KOPT-K1 (cell line): ENCODE measurements around the gene HDLBP.
A peak's percentile ranks its signal among the peaks of the same experiment; 100 is the strongest.

Experiments
- H3K27ac ChIP-seq: fragments of 200-600 bp; sonication (generic); 2 replicates; pipeline ENCODE4 v1.5.1; 2016; ENCODE audit warnings: antibody characterized with exemption, mild to moderate bottlenecking, low read depth, low read length; ENCODE audit not compliant: poor library complexity, severe bottlenecking
- H3K36me3 ChIP-seq: fragments of 200-600 bp; sonication (generic); 2 replicates; pipeline ENCODE4 v1.5.1; 2017; ENCODE audit warnings: antibody characterized with exemption, mild to moderate bottlenecking, low read length, moderate library complexity; ENCODE audit not compliant: insufficient read depth
- H3K9me3 ChIP-seq: fragments of 200-600 bp; sonication (generic); 2 replicates; pipeline ENCODE4 v1.5.1; 2017; ENCODE audit warnings: antibody characterized with exemption, low read length, mild to moderate bottlenecking; ENCODE audit not compliant: insufficient read depth, poor library complexity, severe bottlenecking

HDLBP gene

GRCh38 chr2:241315879-241316631, 583 bp upstream of the HDLBP start, which contains the start of gene SEPTIN2:
TSS of gene SEPTIN2 (plus strand) at chr2:241315925. CDS start at chr2:241324233, 8,308 bp downstream.
- Histone ChIP-seq H3K27ac (peak within 1 kb of the TSS; percentile 100), H3K36me3 (peaks cover 36% of the 10 kb centered on the region), H3K9me3 (no peaks in the 10 kb centered on the region)

DNA sequence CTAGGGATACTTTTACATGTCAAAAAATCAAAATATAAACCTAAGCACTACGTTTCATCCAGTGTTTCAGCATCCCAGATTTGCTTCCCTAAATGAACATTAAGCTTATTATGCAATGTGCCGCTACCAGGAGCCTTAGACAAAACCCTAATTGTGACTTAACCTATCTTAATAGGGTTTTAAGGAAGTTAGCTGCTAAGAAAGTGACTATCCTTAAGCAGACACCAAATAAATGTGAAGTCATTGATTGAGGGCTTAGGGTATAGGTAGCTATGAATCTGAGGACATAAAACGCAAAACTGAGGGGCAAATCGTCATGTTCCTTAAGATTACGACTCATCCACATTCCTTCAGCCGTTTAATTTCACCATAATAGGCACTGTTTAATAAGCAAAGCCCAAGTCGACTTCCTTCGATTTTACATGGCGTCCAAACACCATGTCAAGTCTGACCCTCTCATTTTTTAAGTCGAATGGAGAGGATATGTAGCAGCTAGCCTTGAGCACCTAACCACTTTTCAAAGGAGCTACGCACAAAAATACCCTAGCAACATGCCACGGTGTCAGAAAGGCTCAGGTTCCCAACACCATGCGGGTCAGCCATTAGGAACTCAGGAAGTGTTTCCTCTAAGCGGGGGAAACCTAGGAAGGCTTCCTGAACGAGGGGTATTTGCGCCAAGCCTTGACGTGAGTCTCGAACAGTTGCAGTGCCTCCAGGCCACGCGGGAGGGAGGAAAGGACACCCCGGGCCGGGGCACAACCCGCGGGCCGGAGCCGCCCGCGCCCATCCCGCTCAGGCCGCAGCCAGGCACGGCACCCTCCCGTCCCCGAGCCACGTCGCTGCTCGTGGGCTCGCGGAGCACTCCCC, 1.0 kb downstream of the HDLBP start:
- Histone ChIP-seq H3K9me3 (no peaks in the 10 kb centered on the region), H3K27ac (peak overlapping the region; percentile 100), H3K36me3 (peaks cover 21% of the 10 kb centered on the region)

DNA sequence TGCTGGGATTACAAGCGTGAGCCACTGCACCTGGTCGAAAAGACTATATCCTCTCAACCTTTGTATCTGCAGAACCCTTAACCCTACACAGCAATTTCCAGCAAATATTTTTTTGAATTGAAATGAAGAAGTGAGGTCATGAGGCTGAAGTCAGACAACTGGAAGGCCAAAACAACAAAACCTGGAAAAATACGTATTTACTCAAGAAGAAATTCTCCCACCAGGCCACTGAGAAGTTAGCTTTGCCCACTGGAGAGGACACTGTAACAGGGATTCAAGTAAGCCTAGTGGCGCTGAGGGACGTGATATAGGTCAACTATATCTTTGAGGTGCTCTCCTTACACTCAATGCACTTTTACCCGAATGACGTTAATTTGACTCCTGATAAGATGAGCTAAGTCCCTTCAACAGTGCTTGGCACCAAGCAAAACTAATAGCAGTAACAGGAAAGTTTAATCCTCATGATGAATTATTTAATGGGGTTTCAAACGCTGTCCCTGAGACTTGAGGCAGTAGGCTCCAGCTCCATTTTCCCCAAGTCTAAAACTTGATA, 1.9 kb downstream of the HDLBP start:
- Histone ChIP-seq H3K36me3 (peaks cover 18% of the 10 kb centered on the region), H3K9me3 (no peaks in the 10 kb centered on the region), H3K27ac (peak overlapping the region; percentile 100)

GRCh38 chr2:241312082-241312481, 3.4 kb downstream of the HDLBP start:
- no peak overlapping the region for H3K27ac ChIP-seq
- no peaks in the 10 kb centered on the region for H3K9me3 ChIP-seq
- peaks cover 15% of the 10 kb centered on the region; the same call in 1 of the 2 replicates for H3K36me3 ChIP-seq

GRCh38 chr2:241310917-241311566, 4.4 kb downstream of the HDLBP start:
- H3K36me3 ChIP-seq: peaks cover 20% of the 10 kb centered on the region; the same call in 1 of the 2 replicates
- H3K9me3 ChIP-seq: no peaks in the 10 kb centered on the region
- H3K27ac ChIP-seq: no peak overlapping the region

- H3K9me3 ChIP-seq: no peaks in the 10 kb centered on the region
- H3K36me3 ChIP-seq: peaks cover 20% of the 10 kb centered on the region; the same call in 1 of the 2 replicates
- peak overlapping the region; percentile 30 for H3K27ac ChIP-seq
These were observed 5.8 kb downstream of the HDLBP start for GRCh38 chr2:241309684-241310117.

DNA sequence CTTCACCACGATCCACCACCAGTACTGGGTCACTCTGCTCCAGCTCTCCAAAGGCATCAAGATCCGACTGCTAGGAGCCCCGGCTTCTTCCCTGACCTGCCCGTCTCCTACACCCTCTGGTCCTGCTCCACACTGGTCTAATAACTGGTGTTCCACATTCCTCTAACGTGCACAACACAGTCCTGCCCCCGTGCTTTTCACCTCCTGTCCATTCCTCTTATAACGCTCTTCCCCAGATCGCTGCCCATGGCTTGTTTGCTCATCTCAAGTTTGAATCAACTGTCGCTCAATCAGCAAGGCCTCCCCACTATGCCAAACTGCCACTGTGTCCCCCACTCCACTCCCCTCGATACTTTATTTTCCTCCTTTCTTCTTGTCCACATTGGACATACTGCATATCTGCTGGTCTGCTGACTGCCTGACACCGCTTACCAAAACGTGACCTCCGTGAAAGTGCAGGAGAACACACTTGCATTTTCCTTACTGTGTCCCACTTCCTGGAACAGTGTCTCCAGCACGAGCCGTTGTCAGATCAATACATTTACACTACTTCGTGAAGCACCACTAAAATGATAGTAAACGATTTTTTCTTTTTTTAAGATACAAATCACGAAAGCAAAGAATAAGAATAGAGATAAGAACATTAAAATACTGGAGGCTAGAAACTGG, 6.5 kb downstream of the HDLBP start:
- H3K27ac ChIP-seq: peak overlapping the region; percentile 30
- no peaks in the 10 kb centered on the region for H3K9me3 ChIP-seq
- peaks cover 20% of the 10 kb centered on the region; the same call in 1 of the 2 replicates for H3K36me3 ChIP-seq

DNA sequence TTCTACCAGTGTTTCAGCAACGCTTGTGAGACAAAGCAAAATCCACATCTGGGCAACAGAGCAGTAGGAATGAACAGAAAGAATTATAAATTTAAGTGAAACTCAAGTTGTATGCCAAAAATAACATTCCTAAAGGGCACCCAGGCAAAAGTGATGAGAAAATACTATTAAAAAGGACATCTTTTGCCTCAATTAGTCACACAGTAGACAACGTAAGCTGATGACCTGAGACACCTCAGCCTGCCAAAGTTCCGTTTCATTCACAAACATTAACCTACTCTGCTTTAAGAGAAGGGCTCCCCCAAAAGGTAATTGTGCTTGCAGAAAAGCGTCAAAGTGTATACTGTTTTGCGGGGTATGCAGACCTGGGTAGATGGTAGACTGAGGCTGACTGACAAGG, 7.2 kb downstream of the HDLBP start:
- Histone ChIP-seq H3K9me3 (no peaks in the 10 kb centered on the region), H3K36me3 (peaks cover 20% of the 10 kb centered on the region; the same call in 1 of the 2 replicates), H3K27ac (no peak overlapping the region)

- no peaks in the 10 kb centered on the region for H3K9me3 ChIP-seq
- no peak overlapping the region for H3K27ac ChIP-seq
- peaks cover 20% of the 10 kb centered on the region; the same call in 1 of the 2 replicates for H3K36me3 ChIP-seq
These were observed 8.4 kb downstream of the HDLBP start for GRCh38 chr2:241307055-241307454.

- H3K27ac ChIP-seq: no peak overlapping the region
- no peaks in the 10 kb centered on the region for H3K9me3 ChIP-seq
- H3K36me3 ChIP-seq: peaks cover 20% of the 10 kb centered on the region; the same call in 1 of the 2 replicates
These were observed 11.3 kb downstream of the HDLBP start for GRCh38 chr2:241304039-241304670.

GRCh38 chr2:241302759-241303651, 12.5 kb downstream of the HDLBP start:
- no peaks in the 10 kb centered on the region for H3K9me3 ChIP-seq
- H3K36me3 ChIP-seq: peaks cover 10% of the 10 kb centered on the region; the same call in 1 of the 2 replicates
- no peak overlapping the region for H3K27ac ChIP-seq

GRCh38 chr2:241302083-241302482, 13.4 kb downstream of the HDLBP start:
- Histone ChIP-seq H3K9me3 (no peaks in the 10 kb centered on the region), H3K36me3 (peaks cover 12% of the 10 kb centered on the region; the same call in 1 of the 2 replicates), H3K27ac (no peak overlapping the region)

DNA sequence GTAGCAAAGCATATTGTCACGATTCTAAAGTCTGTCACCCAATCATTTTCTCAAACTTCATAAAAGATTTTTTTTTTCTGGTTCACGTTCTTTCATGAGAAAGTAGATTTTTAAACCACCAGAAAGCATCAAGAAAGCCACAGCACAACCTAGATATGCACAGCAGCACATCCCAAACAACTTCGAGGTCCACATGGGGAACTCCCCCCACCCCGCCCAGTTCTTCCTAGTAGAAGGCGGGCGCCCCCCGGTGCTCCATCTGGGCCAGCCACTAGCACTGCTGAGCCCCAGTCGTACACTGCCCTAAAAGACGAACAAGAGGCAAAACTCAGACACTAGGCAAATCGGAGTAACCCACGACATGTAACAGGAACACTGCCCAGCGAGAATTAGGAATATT, 15.5 kb downstream of the HDLBP start:
- Histone ChIP-seq H3K27ac (no peak overlapping the region), H3K36me3 (peaks cover 11% of the 10 kb centered on the region; the same call in 1 of the 2 replicates), H3K9me3 (no peaks in the 10 kb centered on the region)
